Spleen (tissue), 7 donors: ENCODE results near the gene OR8B8.

ENCODE experiments used
- CTCF ChIP-seq, 11 experiments: fragments of 200-600 bp in 7 of 11; fragments of 450-650 bp in 4 of 11; sonication (generic) in 4 of 11; IDR thresholded peaks in 8 of 11; conservative IDR thresholded peaks in 3 of 11; 1 replicate in 7 of 11; 2 replicates in 4 of 11; pipeline versions ENCODE4 v1.4.0 to v1.8.0; 2016 to 2021; ENCODE audit warnings: antibody characterized with exemption in 11 of 11, inconsistent platforms in 4 of 11, mild to moderate bottlenecking in 1 of 11
- POLR2A ChIP-seq, 3 donors: fragments of 450-650 bp; IDR thresholded peaks; one replicate each; pipeline ENCODE4 v1.5.1; 2017; ENCODE audit warnings: antibody characterized with exemption in 3 of 3, mild to moderate bottlenecking in 1 of 3
- POLR2AphosphoS5 ChIP-seq, 3 donors: sonication (generic); formaldehyde crosslinking; IDR thresholded peaks; one replicate each; pipeline ENCODE4 v1.5.1; 2017; ENCODE audit warnings: antibody characterized with exemption in 3 of 3
- donor health status: DM: no; HTN: no; CAD: no; lungs with moderate emphysema.
- donor health status: DM: no; HTN: no; CAD: no.
- donor health status: DM: no; HTN: no; CAD: no.

GRCh38 chr11:124479561-124479960 is 34.1 kb upstream of the OR8B8 start:
- TF ChIP-seq POLR2A (IDR thresholded peaks at IDR 0.05) (no peak), POLR2AphosphoS5 (IDR thresholded peaks at IDR 0.05) (no peak), CTCF (IDR thresholded peaks at IDR 0.05 in 8 of 11, conservative IDR thresholded peaks at IDR 0.05 in 3 of 11) (no peak)
